ENCODE data around the gene FAM193A. TPM values are rescaled to one million over a fixed set of nuclear protein-coding genes. Genes with fewer than 3 reads are reported as not detected.
A peak's percentile ranks its signal among the peaks of the same experiment; 100 is the strongest.

FAM193A gene
- total RNA-seq, 6 donors from 2014 or later: 23.7 to 87.0 (median 27.1) TPM

DNA sequence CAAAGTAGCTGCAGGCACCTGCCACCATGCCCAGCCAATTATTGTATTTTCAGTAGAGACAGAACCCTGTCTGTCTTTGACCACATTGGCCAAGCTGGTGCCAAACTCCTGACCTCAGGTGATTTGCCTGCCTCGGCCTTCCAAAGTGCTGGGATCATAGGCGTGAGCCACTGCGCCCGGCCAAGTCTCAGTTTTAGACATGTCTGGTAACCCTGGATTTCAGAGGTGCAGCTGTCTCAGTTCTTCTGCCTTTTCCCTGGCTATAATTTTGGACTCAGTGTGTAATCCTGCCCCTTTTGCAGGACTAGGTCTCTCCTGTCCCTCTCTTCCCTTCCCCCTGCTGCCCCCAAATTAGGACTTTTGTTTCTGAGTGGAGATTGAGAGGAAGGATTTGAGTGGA, 46.6 kb downstream of the FAM193A start:
- Histone ChIP-seq H3K4me1 (peaks cover 36 to 51% (median 41%) of the 10 kb centered on the region in 4 donors), H3K27ac (peak overlapping the region in 1 of 4 donors; percentile 40), H3K9me3 (no peaks in the 10 kb centered on the region), H3K27me3 (no peaks in the 10 kb centered on the region), H3K4me3 (no peak overlapping the region), H3K36me3 (no peaks in the 10 kb centered on the region)
- no peak for DNase-seq
- no peak for TF ChIP-seq POLR2AphosphoS5 (IDR thresholded peaks at IDR 0.05)
- no peak for TF ChIP-seq EP300 (IDR thresholded peaks at IDR 0.05)
- no peak for TF ChIP-seq POLR2A (IDR thresholded peaks at IDR 0.05)
- TF ChIP-seq, protein P1, sequence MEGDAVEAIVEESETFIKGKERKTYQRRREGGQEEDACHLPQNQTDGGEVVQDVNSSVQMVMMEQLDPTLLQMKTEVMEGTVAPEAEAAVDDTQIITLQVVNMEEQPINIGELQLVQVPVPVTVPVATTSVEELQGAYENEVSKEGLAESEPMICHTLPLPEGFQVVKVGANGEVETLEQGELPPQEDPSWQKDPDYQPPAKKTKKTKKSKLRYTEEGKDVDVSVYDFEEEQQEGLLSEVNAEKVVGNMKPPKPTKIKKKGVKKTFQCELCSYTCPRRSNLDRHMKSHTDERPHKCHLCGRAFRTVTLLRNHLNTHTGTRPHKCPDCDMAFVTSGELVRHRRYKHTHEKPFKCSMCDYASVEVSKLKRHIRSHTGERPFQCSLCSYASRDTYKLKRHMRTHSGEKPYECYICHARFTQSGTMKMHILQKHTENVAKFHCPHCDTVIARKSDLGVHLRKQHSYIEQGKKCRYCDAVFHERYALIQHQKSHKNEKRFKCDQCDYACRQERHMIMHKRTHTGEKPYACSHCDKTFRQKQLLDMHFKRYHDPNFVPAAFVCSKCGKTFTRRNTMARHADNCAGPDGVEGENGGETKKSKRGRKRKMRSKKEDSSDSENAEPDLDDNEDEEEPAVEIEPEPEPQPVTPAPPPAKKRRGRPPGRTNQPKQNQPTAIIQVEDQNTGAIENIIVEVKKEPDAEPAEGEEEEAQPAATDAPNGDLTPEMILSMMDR (IDR thresholded peaks at IDR 0.05): no peak
- ATAC-seq (ENCODE audit: low FRiP score in 2 of 2): peak; percentile 8 to 24
- 69 to 87% methylated on average over 4 of the region's 4 CpGs for WGBS, 2 donors

DNA sequence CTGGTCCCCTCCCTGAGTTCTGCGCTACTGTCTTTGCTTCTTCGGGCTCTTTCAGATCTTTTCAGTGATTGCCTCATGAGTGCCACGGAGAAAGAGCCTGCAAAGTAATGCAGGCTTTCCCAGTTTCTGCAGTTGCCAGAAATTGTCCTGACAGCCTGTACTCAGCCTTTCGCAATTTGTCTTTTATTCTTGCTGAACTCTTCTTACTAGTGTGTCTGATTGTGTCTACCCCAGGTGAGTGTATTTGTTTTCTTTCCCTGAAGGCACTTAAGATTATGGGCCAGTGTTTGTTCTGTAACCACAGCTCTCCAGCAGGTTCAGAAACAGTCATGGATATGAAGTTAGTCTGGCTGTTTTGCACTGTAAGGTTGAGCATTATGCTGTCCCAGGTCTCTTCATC, 47.1 kb downstream of the FAM193A start:
- H3K27ac ChIP-seq: peak overlapping the region in 1 of 4 donors; percentile 40
- no peak overlapping the region for H3K4me3 ChIP-seq
- TF ChIP-seq POLR2AphosphoS5 (IDR thresholded peaks at IDR 0.05): no peak
- no peak for TF ChIP-seq EP300 (IDR thresholded peaks at IDR 0.05)
- TF ChIP-seq, protein P1 (IDR thresholded peaks at IDR 0.05): no peak
- no peak for TF ChIP-seq POLR2A (IDR thresholded peaks at IDR 0.05)
- H3K4me1 ChIP-seq: peaks cover 40 to 56% (median 44%) of the 10 kb centered on the region in 4 donors
- H3K27me3 ChIP-seq: no peaks in the 10 kb centered on the region
- 26 to 27% methylated on average over 4 of the region's 4 CpGs for WGBS, 2 donors
- no peaks in the 10 kb centered on the region for H3K36me3 ChIP-seq
- no peaks in the 10 kb centered on the region for H3K9me3 ChIP-seq
- DNase-seq (peak in 1 of 2 donors; percentile 54), ATAC-seq (ENCODE audit: low FRiP score in 2 of 2) (peak; percentile 67 to 92)

DNA sequence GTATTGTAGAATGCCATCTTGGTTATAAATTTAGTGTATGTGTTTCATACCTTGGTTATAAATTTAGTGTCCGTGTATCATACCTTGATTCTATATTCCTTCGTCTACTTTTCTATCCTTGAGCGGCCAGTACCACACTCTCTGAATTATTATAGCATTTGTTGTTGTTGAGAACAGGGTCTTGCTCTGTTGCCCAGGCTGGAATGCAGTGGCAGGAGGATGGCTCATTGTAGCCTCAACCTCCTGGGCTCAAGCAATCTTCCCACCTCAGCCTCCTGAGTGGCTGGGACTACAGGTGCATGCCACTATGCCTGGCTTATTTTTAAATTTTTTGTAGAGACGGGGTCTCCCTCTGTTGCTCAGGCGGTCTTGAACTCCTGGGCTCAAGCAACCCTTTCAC, 50.1 kb downstream of the FAM193A start:
- Histone ChIP-seq H3K27me3 (no peaks in the 10 kb centered on the region), H3K27ac (no peak overlapping the region), H3K4me1 (peaks cover 52 to 72% (median 63%) of the 10 kb centered on the region in 4 donors), H3K36me3 (no peaks in the 10 kb centered on the region), H3K9me3 (no peaks in the 10 kb centered on the region), H3K4me3 (no peak overlapping the region)
- TF ChIP-seq POLR2A (IDR thresholded peaks at IDR 0.05) (no peak), POLR2AphosphoS5 (IDR thresholded peaks at IDR 0.05) (no peak), EP300 (IDR thresholded peaks at IDR 0.05) (no peak)
- TF ChIP-seq, protein P1 (IDR thresholded peaks at IDR 0.05): no peak
- ATAC-seq (ENCODE audit: low FRiP score in 2 of 2) (no peak), DNase-seq (no peak)
- WGBS, 2 donors: 93 to 94% methylated on average over 5 of the region's 5 CpGs

DNA sequence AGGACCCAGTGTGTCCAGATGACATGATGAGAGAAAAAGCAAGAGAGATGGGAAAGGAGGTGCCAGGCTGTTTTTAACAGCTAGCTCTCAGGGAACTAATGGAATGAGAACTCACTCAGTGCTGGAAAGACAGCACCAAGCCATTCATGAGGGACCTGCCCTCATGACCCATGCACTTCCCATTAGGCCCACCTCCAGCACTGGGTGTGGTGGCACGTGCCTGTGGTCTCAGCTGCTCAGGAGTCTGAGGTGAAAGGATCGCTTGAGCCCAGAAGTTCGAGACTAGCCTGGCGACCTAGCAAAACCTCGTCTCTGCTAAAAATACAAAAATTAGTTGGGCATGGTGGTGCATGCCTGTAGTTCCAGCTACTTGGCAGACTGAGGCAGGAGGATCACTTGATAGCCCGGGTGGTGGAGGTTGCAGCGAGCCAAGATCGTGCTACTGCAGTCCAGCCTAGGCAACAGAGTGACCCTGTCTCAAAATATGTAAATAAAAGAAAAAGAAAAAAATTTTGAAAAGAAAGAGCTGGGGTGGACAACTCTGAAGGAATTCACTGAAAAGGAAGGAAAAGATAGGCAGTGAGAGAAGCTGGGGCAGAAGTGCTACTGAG, 50.9 kb downstream of the FAM193A start:
- Histone ChIP-seq H3K4me3 (no peak overlapping the region), H3K27ac (no peak overlapping the region), H3K27me3 (no peaks in the 10 kb centered on the region), H3K36me3 (no peaks in the 10 kb centered on the region), H3K4me1 (peaks cover 56 to 72% (median 65%) of the 10 kb centered on the region in 4 donors), H3K9me3 (no peaks in the 10 kb centered on the region)
- no peak for DNase-seq
- TF ChIP-seq, protein P1 (IDR thresholded peaks at IDR 0.05): no peak
- TF ChIP-seq POLR2A (IDR thresholded peaks at IDR 0.05) (no peak), EP300 (IDR thresholded peaks at IDR 0.05) (no peak), POLR2AphosphoS5 (IDR thresholded peaks at IDR 0.05) (no peak)
- peak in 1 of 2 donors; percentile 26 for ATAC-seq (ENCODE audit: low FRiP score in 2 of 2)
- WGBS, 2 donors: 60 to 64% methylated on average over 8 of the region's 8 CpGs

DNA sequence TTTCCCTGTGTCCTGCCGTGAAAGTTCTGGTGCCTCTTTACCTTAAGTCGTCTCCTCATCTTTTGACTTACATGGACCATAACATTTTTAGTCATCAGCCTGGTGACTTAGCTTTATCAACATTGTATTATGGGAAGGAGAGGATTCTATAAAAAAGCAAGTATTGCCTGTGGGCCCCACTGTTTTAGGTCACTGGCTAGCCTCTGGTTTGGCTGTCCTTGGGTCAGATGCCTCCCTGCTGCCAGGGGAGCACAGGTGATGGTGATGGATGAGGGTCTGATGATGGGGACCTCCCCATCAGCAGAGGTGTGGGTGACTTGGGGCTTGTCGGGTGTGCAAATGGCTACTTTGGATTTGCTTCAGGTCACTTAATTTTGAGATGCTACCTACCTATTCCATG, 51.8 kb downstream of the FAM193A start:
- DNase-seq (no peak), ATAC-seq (ENCODE audit: low FRiP score in 2 of 2) (no peak)
- no peak overlapping the region for H3K27ac ChIP-seq
- WGBS, 2 donors: 88 to 98% methylated on average over 3 of the region's 3 CpGs
- peaks cover 56 to 72% (median 65%) of the 10 kb centered on the region in 4 donors for H3K4me1 ChIP-seq
- H3K9me3 ChIP-seq: no peaks in the 10 kb centered on the region
- H3K4me3 ChIP-seq: no peak overlapping the region
- TF ChIP-seq EP300 (IDR thresholded peaks at IDR 0.05) (no peak), POLR2AphosphoS5 (IDR thresholded peaks at IDR 0.05) (no peak)
- TF ChIP-seq, protein P1 (IDR thresholded peaks at IDR 0.05): no peak
- no peaks in the 10 kb centered on the region for H3K36me3 ChIP-seq
- H3K27me3 ChIP-seq: no peaks in the 10 kb centered on the region
